ENCODE measurements around the gene CTDNEP1.

CTDNEP1 gene

DNA sequence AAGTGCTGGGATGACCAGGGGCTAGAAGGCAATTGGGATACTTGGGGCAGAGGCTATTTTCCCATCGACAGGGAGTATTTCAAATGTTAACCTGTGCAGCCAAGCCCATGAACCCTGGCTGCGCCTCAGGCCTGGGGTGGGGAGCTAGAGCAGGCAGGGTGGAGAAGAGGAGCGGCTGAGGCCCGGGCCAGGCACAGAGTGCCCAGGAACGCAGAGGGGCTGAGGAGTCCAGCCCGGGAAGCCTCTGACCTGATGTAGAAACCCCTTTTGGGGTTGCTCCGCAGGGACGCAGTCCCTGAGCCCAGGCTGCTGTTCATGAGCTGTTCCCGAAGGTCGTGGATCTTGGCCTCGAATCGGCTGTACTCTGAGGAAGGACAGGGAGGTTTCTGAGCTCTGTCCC is 55.6 kb downstream of the CTDNEP1 start:
- H3K4me3 ChIP-seq (ENCODE audit: low read depth, low read length): no peak overlapping the region
- TF ChIP-seq, protein P1, sequence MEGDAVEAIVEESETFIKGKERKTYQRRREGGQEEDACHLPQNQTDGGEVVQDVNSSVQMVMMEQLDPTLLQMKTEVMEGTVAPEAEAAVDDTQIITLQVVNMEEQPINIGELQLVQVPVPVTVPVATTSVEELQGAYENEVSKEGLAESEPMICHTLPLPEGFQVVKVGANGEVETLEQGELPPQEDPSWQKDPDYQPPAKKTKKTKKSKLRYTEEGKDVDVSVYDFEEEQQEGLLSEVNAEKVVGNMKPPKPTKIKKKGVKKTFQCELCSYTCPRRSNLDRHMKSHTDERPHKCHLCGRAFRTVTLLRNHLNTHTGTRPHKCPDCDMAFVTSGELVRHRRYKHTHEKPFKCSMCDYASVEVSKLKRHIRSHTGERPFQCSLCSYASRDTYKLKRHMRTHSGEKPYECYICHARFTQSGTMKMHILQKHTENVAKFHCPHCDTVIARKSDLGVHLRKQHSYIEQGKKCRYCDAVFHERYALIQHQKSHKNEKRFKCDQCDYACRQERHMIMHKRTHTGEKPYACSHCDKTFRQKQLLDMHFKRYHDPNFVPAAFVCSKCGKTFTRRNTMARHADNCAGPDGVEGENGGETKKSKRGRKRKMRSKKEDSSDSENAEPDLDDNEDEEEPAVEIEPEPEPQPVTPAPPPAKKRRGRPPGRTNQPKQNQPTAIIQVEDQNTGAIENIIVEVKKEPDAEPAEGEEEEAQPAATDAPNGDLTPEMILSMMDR (IDR thresholded peaks at IDR 0.05; ENCODE audit: low read depth, low read length): no peak
- no peak for DNase-seq (ENCODE audit: low read depth, low spot score)
- in situ Hi-C loops (cut with HindIII; ENCODE audit: low sequenced_read_pairs): no loop called here

Measured in astrocyte of the spinal cord (primary cell).